Vagina (tissue), 2 donors: Measurements from ENCODE around the gene VAV3. TPM values are rescaled to one million over a fixed set of nuclear protein-coding genes. Genes with fewer than 3 reads are reported as not detected.

ENCODE experiments used
- DNase-seq, 2 donors: peaks; one replicate each; pipeline ENCODE4 v3.0.0-alpha.2; 2017; ENCODE audit errors: extremely low spot score in 2 of 2
- H3K27ac ChIP-seq: fragments of 200-600 bp; sonication (generic); one replicate; pipeline ENCODE4 v1.5.1; 2019
- H3K27me3 ChIP-seq: fragments of 200-600 bp; sonication (generic); one replicate; pipeline ENCODE4 v1.5.1; 2019
- H3K36me3 ChIP-seq, 2 donors: fragments of 200-600 bp; sonication (generic); one replicate each; pipeline ENCODE4 v1.5.1; 2017 to 2019
- H3K4me1 ChIP-seq: fragments of 200-600 bp; sonication (generic); one replicate; pipeline ENCODE4 v1.5.1; 2019
- H3K4me3 ChIP-seq, 2 donors: fragments of 200-600 bp; sonication (generic); 1 replicate in 1 of 2; 2 replicates in 1 of 2; pipeline ENCODE4 v1.5.1; 2016 to 2019
- H3K9me3 ChIP-seq: fragments of 200-600 bp; sonication (generic); one replicate; pipeline ENCODE4 v1.5.1; 2019
- CTCF ChIP-seq, 3 experiments: fragments of 450-650 bp in 2 of 3; fragments of 200-600 bp in 1 of 3; sonication (generic) in 1 of 3; IDR thresholded peaks; one replicate each; pipeline ENCODE4 v1.5.1; 2017 to 2019; ENCODE audit warnings: antibody characterized with exemption in 3 of 3, mild to moderate bottlenecking in 2 of 3, moderate library complexity in 2 of 3
- POLR2A ChIP-seq, 2 donors: fragments of 450-650 bp; IDR thresholded peaks; one replicate each; pipeline ENCODE4 v1.6.1; 2017; ENCODE audit warnings: antibody characterized with exemption in 2 of 2, mild to moderate bottlenecking in 2 of 2, moderate library complexity in 2 of 2
- POLR2AphosphoS5 ChIP-seq, 2 donors: sonication (generic); formaldehyde crosslinking; IDR thresholded peaks; one replicate each; pipeline ENCODE4 v1.9.0; 2017; ENCODE audit warnings: antibody characterized with exemption in 2 of 2, mild to moderate bottlenecking in 2 of 2, low read depth in 1 of 2; ENCODE audit not compliant: insufficient read depth in 1 of 2
- intact Hi-C: fragments of 100-400 bp; cut with DNase I; formaldehyde crosslinking; loops from one replicate; pipeline ENCODE4 v1.15.1; 2023
- total RNA-seq: library from RNA; depleted of rRNA; stranded (reverse); fragments of >200 nt; gene quantifications from one replicate; pipeline ENCODE4 v1.2.3, GENCODE V29; 2016

VAV3 gene
- total RNA-seq, 1 donor from 2014 or later, result 67.5 TPM

GRCh38 chr1:107793896-107794453 is 171.0 kb downstream of the VAV3 start:
- intact Hi-C loops, result no loop called here
- no peaks in the 10 kb centered on the region for H3K4me1 ChIP-seq
- H3K27ac ChIP-seq, result no peak overlapping the region
- H3K4me3 ChIP-seq, result no peak overlapping the region
- no peaks in the 10 kb centered on the region for H3K9me3 ChIP-seq
- TF ChIP-seq POLR2AphosphoS5 (IDR thresholded peaks at IDR 0.05; ENCODE audit: insufficient read depth in 1 of 2, low read depth in 1 of 2), result no peak
- DNase-seq, result no peak
- no peaks in the 10 kb centered on the region for H3K27me3 ChIP-seq
- no peaks in the 10 kb centered on the region for H3K36me3 ChIP-seq

- H3K27ac ChIP-seq, result no peak overlapping the region
- no peaks in the 10 kb centered on the region for H3K9me3 ChIP-seq
- DNase-seq, result no peak
- peaks cover 5% of the 10 kb centered on the region for H3K4me1 ChIP-seq
- intact Hi-C loops, result no loop called here
- no peak overlapping the region for H3K4me3 ChIP-seq
- no peaks in the 10 kb centered on the region for H3K36me3 ChIP-seq
- TF ChIP-seq POLR2A (IDR thresholded peaks at IDR 0.05), result no peak
- no peak for TF ChIP-seq POLR2AphosphoS5 (IDR thresholded peaks at IDR 0.05; ENCODE audit: insufficient read depth in 1 of 2, low read depth in 1 of 2)
- no peak for TF ChIP-seq CTCF (IDR thresholded peaks at IDR 0.05)
- no peaks in the 10 kb centered on the region for H3K27me3 ChIP-seq
These were observed 173.6 kb downstream of the VAV3 start for GRCh38 chr1:107791348-107791747.

- H3K36me3 ChIP-seq, result no peaks in the 10 kb centered on the region
- no peak overlapping the region for H3K27ac ChIP-seq
- no peaks in the 10 kb centered on the region for H3K27me3 ChIP-seq
- no peaks in the 10 kb centered on the region for H3K9me3 ChIP-seq
- TF ChIP-seq POLR2AphosphoS5 (IDR thresholded peaks at IDR 0.05; ENCODE audit: insufficient read depth in 1 of 2, low read depth in 1 of 2), result no peak
- no peak for TF ChIP-seq POLR2A (IDR thresholded peaks at IDR 0.05)
- TF ChIP-seq CTCF (IDR thresholded peaks at IDR 0.05), result no peak
- DNase-seq, result no peak
- H3K4me3 ChIP-seq, result no peak overlapping the region
- H3K4me1 ChIP-seq, result peaks cover 5% of the 10 kb centered on the region
- intact Hi-C loops, result no loop called here
These were observed 175.0 kb downstream of the VAV3 start for GRCh38 chr1:107789817-107790524.

- DNase-seq, result no peak
- intact Hi-C loops, result no loop called here
- no peak overlapping the region for H3K27ac ChIP-seq
- peaks cover 5% of the 10 kb centered on the region for H3K4me1 ChIP-seq
- no peak overlapping the region for H3K4me3 ChIP-seq
- no peaks in the 10 kb centered on the region for H3K9me3 ChIP-seq
- TF ChIP-seq CTCF (IDR thresholded peaks at IDR 0.05), result no peak
- TF ChIP-seq POLR2AphosphoS5 (IDR thresholded peaks at IDR 0.05; ENCODE audit: insufficient read depth in 1 of 2, low read depth in 1 of 2), result no peak
- TF ChIP-seq POLR2A (IDR thresholded peaks at IDR 0.05), result no peak
- no peaks in the 10 kb centered on the region for H3K27me3 ChIP-seq
- no peaks in the 10 kb centered on the region for H3K36me3 ChIP-seq
These were observed 176.5 kb downstream of the VAV3 start for GRCh38 chr1:107788206-107789202.

GRCh38 chr1:107787299-107787698 is 177.7 kb downstream of the VAV3 start:
- DNase-seq, result no peak
- Histone ChIP-seq H3K27me3 (no peaks in the 10 kb centered on the region), H3K4me1 (peaks cover 5% of the 10 kb centered on the region), H3K9me3 (no peaks in the 10 kb centered on the region), H3K36me3 (no peaks in the 10 kb centered on the region), H3K27ac (no peak overlapping the region), H3K4me3 (no peak overlapping the region)
- intact Hi-C loops, result no loop called here
- TF ChIP-seq CTCF (IDR thresholded peaks at IDR 0.05) (no peak), POLR2A (IDR thresholded peaks at IDR 0.05) (no peak)
